ENCODE results near the gene FAM170A. TPM values are rescaled to one million over a fixed set of nuclear protein-coding genes. Genes with fewer than 3 reads are reported as not detected.

Gene FAM170A
- total RNA-seq, 2 donors from 2014 or later, result not detected

- no peaks in the 10 kb centered on the region for H3K27me3 Mint-ChIP-seq (ENCODE audit: low read depth)
- DNase-seq, result no peak
- H3K9me3 Mint-ChIP-seq, result no peaks in the 10 kb centered on the region
- no peak overlapping the region for H3K27ac Mint-ChIP-seq
- ATAC-seq (replicated peaks in 1 of 2), result no peak
- no peaks in the 10 kb centered on the region for H3K4me1 Mint-ChIP-seq (ENCODE audit: low read depth)
- no peak overlapping the region for H3K4me3 Mint-ChIP-seq
- no peaks in the 10 kb centered on the region for H3K36me3 Mint-ChIP-seq (ENCODE audit: insufficient read depth in 2 of 2)
Observed at GRCh38 chr5:119666542-119666941, 37.2 kb downstream of the FAM170A start.

GRCh38 chr5:119678351-119679028 lies 49.1 kb downstream of the FAM170A start:
- DNase-seq (no peak), ATAC-seq (replicated peaks in 1 of 2) (no peak)
- Mint-ChIP-seq H3K27me3 (ENCODE audit: low read depth) (no peaks in the 10 kb centered on the region), H3K36me3 (ENCODE audit: insufficient read depth in 2 of 2) (no peaks in the 10 kb centered on the region), H3K9me3 (peaks cover 0 to 1% of the 10 kb centered on the region in 2 donors), H3K4me1 (ENCODE audit: low read depth) (no peaks in the 10 kb centered on the region), H3K27ac (no peak overlapping the region), H3K4me3 (no peak overlapping the region)

GRCh38 chr5:119680080-119680479 lies 50.7 kb downstream of the FAM170A start:
- Mint-ChIP-seq H3K4me3 (no peak overlapping the region), H3K9me3 (peaks cover 0 to 3% of the 10 kb centered on the region in 2 donors), H3K4me1 (ENCODE audit: low read depth) (no peaks in the 10 kb centered on the region), H3K27ac (no peak overlapping the region), H3K27me3 (ENCODE audit: low read depth) (no peaks in the 10 kb centered on the region), H3K36me3 (ENCODE audit: insufficient read depth in 2 of 2) (no peaks in the 10 kb centered on the region)
- DNase-seq (no peak), ATAC-seq (replicated peaks in 1 of 2) (no peak)

- H3K36me3 Mint-ChIP-seq (ENCODE audit: insufficient read depth in 2 of 2), result no peaks in the 10 kb centered on the region
- DNase-seq (no peak), ATAC-seq (replicated peaks in 1 of 2) (no peak)
- no peak overlapping the region for H3K4me3 Mint-ChIP-seq
- no peak overlapping the region for H3K27ac Mint-ChIP-seq
- H3K4me1 Mint-ChIP-seq (ENCODE audit: low read depth), result no peaks in the 10 kb centered on the region
- H3K27me3 Mint-ChIP-seq (ENCODE audit: low read depth), result no peaks in the 10 kb centered on the region
- peaks cover 0 to 3% of the 10 kb centered on the region in 2 donors for H3K9me3 Mint-ChIP-seq
Observed at GRCh38 chr5:119681734-119682133, 52.4 kb downstream of the FAM170A start.

GRCh38 chr5:119682372-119682771 lies 53.0 kb downstream of the FAM170A start:
- Mint-ChIP-seq H3K27me3 (ENCODE audit: low read depth) (no peaks in the 10 kb centered on the region), H3K27ac (no peak overlapping the region), H3K36me3 (ENCODE audit: insufficient read depth in 2 of 2) (no peaks in the 10 kb centered on the region), H3K9me3 (peaks cover 0 to 3% of the 10 kb centered on the region in 2 donors), H3K4me1 (ENCODE audit: low read depth) (no peaks in the 10 kb centered on the region), H3K4me3 (no peak overlapping the region)
- DNase-seq (no peak), ATAC-seq (replicated peaks in 1 of 2) (no peak)

Other genes starting within 250 kb of the FAM170A start
- gene HSD17B4, start 177.1 kb upstream of the FAM170A start, total RNA-seq, result 10 to 100 TPM; 63.1 to 90.6 TPM